Measurements from ENCODE around the gene DYRK1B. TPM values are rescaled to one million over a fixed set of nuclear protein-coding genes. Genes with fewer than 3 reads are reported as not detected.

Gene DYRK1B
- total and polyA plus RNA-seq, 2 donors (not counting 1 experiment from before 2014, with no cell fraction given), result 7.7 to 12.2 TPM

GRCh38 chr19:39838569-39838968, 4.6 kb upstream of the DYRK1B start:
- H3K36me3 ChIP-seq (ENCODE audit: control insufficient read depth, insufficient read depth, low read length), result peaks cover 25% of the 10 kb centered on the region

GRCh38 chr19:39837978-39838377, 4.0 kb upstream of the DYRK1B start:
- H3K4me1 ChIP-seq (ENCODE audit: control insufficient read depth, extremely low read depth, insufficient read depth, low read length), result peaks cover 9% of the 10 kb centered on the region
- H3K27me3 ChIP-seq (ENCODE audit: control insufficient read depth, insufficient read depth, low read length), result no peaks in the 10 kb centered on the region
- H2AFZ ChIP-seq (ENCODE audit: low read length), result no peak overlapping the region
- no peak overlapping the region for H3K9ac ChIP-seq (ENCODE audit: insufficient read depth, low read length)
- H4K20me1 ChIP-seq (ENCODE audit: control insufficient read depth, extremely low read depth, insufficient read depth, low read length), result no peaks in the 10 kb centered on the region
- DNase-seq (ENCODE audit: low read depth in 2 of 2), result no peak
- H3K79me2 ChIP-seq (ENCODE audit: control insufficient read depth, insufficient read depth, low read length), result peaks cover 39% of the 10 kb centered on the region
- H3K4me3 ChIP-seq (replicated peaks in 1 of 4; ENCODE audit: control extremely low read depth in 1 of 4, insufficient read depth in 1 of 4, low read depth in 3 of 4, low read length in 4 of 4), result no peak overlapping the region
- no peak overlapping the region for H3K27ac ChIP-seq (ENCODE audit: insufficient read depth, low read length)
- no peaks in the 10 kb centered on the region for H3K9me3 ChIP-seq (ENCODE audit: control insufficient read depth, insufficient read depth, low read depth, low read length)
- no peak for TF ChIP-seq CTCF (conservative IDR thresholded peaks at IDR 0.05 in 1 of 2, IDR thresholded peaks at IDR 0.05 in 1 of 2; ENCODE audit: low read depth in 1 of 2, low read length in 2 of 2)
- no peak for TF ChIP-seq EZH2 (IDR thresholded peaks at IDR 0.05; ENCODE audit: low read length, missing control alignments)
- H3K4me2 ChIP-seq (ENCODE audit: extremely low read depth, insufficient read depth, low read length), result no peak overlapping the region
- peaks cover 25% of the 10 kb centered on the region for H3K36me3 ChIP-seq (ENCODE audit: control insufficient read depth, insufficient read depth, low read length)

More at GRCh38 chr19:39838569-39838968, 4.6 kb upstream of the DYRK1B start:
- Histone ChIP-seq H3K79me2 (ENCODE audit: control insufficient read depth, insufficient read depth, low read length) (peaks cover 45% of the 10 kb centered on the region), H4K20me1 (ENCODE audit: control insufficient read depth, extremely low read depth, insufficient read depth, low read length) (no peaks in the 10 kb centered on the region), H3K9ac (ENCODE audit: insufficient read depth, low read length) (no peak overlapping the region), H3K4me2 (ENCODE audit: extremely low read depth, insufficient read depth, low read length) (no peak overlapping the region), H3K27ac (ENCODE audit: insufficient read depth, low read length) (no peak overlapping the region), H2AFZ (ENCODE audit: low read length) (no peak overlapping the region), H3K9me3 (ENCODE audit: control insufficient read depth, insufficient read depth, low read depth, low read length) (no peaks in the 10 kb centered on the region), H3K4me3 (replicated peaks in 1 of 4; ENCODE audit: control extremely low read depth in 1 of 4, insufficient read depth in 1 of 4, low read depth in 3 of 4, low read length in 4 of 4) (no peak overlapping the region), H3K27me3 (ENCODE audit: control insufficient read depth, insufficient read depth, low read length) (no peaks in the 10 kb centered on the region), H3K4me1 (ENCODE audit: control insufficient read depth, extremely low read depth, insufficient read depth, low read length) (peaks cover 9% of the 10 kb centered on the region)
- DNase-seq (ENCODE audit: low read depth in 2 of 2), result no peak
- TF ChIP-seq CTCF (conservative IDR thresholded peaks at IDR 0.05 in 1 of 2, IDR thresholded peaks at IDR 0.05 in 1 of 2; ENCODE audit: low read depth in 1 of 2, low read length in 2 of 2) (no peak), EZH2 (IDR thresholded peaks at IDR 0.05; ENCODE audit: low read length, missing control alignments) (no peak)

- no peak for DNase-seq (ENCODE audit: low read depth in 2 of 2)
- H3K9ac ChIP-seq (ENCODE audit: insufficient read depth, low read length), result no peak overlapping the region
Observed at GRCh38 chr19:39834287-39834841, 402 bp upstream of the DYRK1B start.

More at GRCh38 chr19:39834287-39834841, 402 bp upstream of the DYRK1B start:
- TF ChIP-seq EZH2 (IDR thresholded peaks at IDR 0.05; ENCODE audit: low read length, missing control alignments) (no peak), CTCF (conservative IDR thresholded peaks at IDR 0.05 in 1 of 2, IDR thresholded peaks at IDR 0.05 in 1 of 2; ENCODE audit: low read depth in 1 of 2, low read length in 2 of 2) (no peak)
- peak overlapping the region; percentile 69 for H3K4me2 ChIP-seq (ENCODE audit: extremely low read depth, insufficient read depth, low read length)
- peak overlapping the region in 2 of 4 experiments; percentile 20 to 21 for H3K4me3 ChIP-seq (replicated peaks in 1 of 4; ENCODE audit: control extremely low read depth in 1 of 4, insufficient read depth in 1 of 4, low read depth in 3 of 4, low read length in 4 of 4)
- H3K27me3 ChIP-seq (ENCODE audit: control insufficient read depth, insufficient read depth, low read length), result no peaks in the 10 kb centered on the region
- H3K79me2 ChIP-seq (ENCODE audit: control insufficient read depth, insufficient read depth, low read length), result peaks cover 11% of the 10 kb centered on the region
- H2AFZ ChIP-seq (ENCODE audit: low read length), result peak overlapping the region; percentile 86
- no peak overlapping the region for H3K27ac ChIP-seq (ENCODE audit: insufficient read depth, low read length)
- peaks cover 10% of the 10 kb centered on the region for H3K4me1 ChIP-seq (ENCODE audit: control insufficient read depth, extremely low read depth, insufficient read depth, low read length)
- peaks cover 31% of the 10 kb centered on the region for H3K36me3 ChIP-seq (ENCODE audit: control insufficient read depth, insufficient read depth, low read length)
- H3K9me3 ChIP-seq (ENCODE audit: control insufficient read depth, insufficient read depth, low read depth, low read length), result no peaks in the 10 kb centered on the region
- no peaks in the 10 kb centered on the region for H4K20me1 ChIP-seq (ENCODE audit: control insufficient read depth, extremely low read depth, insufficient read depth, low read length)
